GM18907 (cell line): ENCODE measurements around the gene MACF1.
"Not testable (repeated sequence)": the region's sequence is repeated elsewhere in the genome, so short reads cannot be mapped to it uniquely, and the experiment has no call there.

Experiments used
- ATAC-seq: cut with Tn5 transposase; IDR thresholded peaks from one replicate; pipeline ENCODE4 v1.9.1; 2021; ENCODE audit warnings: mild to moderate bottlenecking, moderate library complexity; ENCODE audit not compliant: unreplicated experiment

MACF1 gene

DNA sequence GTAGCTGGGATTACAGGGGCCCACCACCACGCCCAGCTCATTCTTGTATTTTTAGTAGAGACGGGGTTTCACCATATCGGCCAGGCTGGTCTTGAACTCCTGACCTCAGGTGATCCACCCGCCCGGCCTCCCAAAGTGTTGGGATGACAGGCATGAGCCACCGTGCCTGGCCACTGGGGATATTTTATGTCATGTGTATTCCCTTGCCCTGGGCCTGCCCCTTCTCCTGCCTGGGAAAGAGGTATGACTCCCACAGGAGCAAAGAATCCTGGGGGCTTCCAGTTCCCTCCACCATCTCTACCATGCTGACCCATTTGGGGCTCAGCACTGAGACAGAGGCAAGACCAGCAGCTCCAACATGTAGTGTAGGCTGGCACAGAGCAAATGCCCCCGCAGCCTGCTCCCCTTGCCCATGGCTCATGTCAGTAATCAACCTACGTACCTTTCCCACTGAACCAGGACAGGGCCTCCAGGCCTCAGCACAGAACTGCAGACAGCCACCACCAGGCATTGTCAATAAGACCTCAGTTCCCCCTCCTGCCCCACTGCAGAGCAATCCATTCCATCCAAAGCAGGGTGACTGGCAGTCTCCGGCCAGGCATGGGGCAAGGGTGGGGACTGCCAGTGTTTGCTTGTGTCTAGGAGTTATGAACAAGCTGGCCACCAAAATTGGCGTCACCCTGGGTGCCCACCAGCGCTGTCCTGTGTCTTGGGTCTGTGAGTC, 322.1 kb downstream of the MACF1 start:
- no peak for ATAC-seq

DNA sequence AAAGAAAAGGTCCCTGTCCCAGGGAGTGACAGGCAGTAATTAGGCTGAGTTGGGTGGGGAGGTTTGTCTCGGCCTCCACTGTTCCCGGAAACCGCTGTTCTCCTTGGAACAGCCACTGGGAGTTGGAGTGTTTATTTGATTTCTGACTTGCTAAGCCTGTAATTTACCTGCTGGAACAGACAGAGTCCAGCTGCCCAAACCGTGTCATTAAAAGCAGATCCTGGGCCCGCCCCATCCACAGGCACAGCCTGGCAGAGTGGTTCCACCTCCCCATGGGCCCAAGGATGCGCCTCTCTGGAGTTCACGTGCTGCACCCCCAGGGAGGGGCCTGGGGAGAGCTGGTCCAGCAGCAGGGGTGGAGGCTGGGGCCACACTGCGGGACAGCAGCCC, 322.7 kb downstream of the MACF1 start:
- not testable (repeated sequence) for ATAC-seq

DNA sequence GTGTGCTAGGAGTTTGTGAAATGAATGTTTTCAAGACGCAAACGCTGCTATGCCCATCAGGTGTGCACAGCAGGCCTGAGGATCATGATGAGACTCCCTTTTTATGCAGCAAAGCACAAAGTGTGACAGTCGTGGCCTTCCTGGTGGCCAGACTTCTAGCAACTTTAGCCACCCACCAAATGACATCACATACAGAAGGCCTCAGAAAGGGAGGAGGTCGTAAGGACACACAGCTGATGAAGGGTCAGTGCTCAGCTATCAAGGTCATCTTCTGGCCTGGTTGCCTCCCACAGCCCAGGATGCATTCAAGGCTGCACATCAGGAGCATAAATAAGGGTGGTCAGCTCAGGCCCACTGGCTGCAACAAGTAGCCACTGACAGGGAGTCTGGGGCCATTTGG, 323.6 kb downstream of the MACF1 start:
- ATAC-seq, result no peak

DNA sequence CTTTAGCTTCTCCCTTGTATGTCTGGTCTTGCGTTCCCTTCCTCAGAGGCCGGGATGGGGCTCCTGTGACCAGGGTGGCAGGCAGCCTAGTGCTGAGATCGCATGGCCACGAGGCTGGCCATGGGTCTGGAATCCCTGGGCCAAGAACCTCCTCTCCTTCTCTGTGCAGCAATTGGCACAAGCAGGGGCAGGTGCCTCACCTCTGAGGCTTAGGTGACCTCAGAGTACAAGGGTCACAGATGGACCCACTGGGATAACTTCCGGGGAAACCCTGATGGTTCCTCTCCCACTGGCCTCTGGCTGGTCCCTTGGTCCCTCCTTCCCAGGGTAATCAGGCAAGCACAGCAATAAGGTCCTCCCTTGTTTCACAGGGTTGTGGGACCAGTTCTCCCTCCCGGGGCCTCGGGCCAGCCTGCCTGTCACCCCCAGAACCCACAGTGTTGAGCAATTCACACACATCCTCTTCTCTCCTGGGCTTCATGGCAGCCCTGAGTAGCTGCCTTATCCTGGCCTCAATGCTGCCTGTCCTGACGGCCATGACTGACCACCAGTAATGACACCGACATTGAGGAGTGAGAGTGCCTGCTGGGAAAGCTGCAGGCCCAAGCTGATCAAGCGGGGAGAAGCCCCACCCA, 325.5 kb downstream of the MACF1 start:
- ATAC-seq, result no peak

DNA sequence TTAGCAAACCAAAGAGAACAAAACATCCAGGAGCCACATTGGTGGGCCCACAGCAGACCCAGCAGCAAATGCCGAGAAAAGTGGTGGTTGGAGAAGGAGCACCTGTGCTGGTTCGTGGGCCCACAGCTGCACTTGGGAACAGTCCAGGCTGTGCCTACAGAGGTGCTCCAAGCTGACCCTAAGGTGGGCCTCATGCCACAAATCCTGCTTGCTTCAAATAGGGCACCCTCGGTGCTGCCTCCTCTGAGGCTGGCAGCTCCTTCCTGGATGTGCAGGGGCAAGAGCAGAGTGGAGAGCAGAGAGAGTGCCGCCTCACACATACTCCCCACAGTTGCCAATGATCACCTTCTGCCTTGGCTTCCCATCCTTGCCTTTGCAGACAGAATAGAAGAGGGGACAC, 327.0 kb downstream of the MACF1 start:
- ATAC-seq, result no peak

DNA sequence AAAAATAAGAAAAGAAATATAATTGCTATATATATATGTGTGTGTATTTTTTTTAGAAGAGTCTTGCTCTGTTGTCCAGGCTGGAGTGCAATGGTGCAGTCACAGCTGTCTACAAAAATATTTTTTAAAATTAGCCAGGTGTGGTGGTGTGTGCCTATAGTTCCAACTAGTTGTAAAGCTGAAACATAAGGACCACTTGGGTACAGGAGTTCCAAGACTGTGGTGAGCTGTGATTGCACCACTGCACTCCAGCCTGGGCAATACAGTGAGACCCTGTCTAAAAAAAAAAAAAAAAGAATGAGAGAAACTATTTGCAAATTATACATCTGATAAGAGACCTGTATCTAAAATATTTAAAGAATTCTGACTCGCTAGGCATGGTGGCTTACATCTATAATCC, 328.9 kb downstream of the MACF1 start:
- no peak for ATAC-seq
